Activated naive CD8-positive, alpha-beta T cell treated with anti-CD3 and anti-CD28 coated beads for 36 hours (primary cell): Measurements from ENCODE around the gene CCNC. TPM values are rescaled to one million over a fixed set of nuclear protein-coding genes. Genes with fewer than 3 reads are reported as not detected.

Source experiments
- DNase-seq: peaks from one replicate; pipeline ENCODE4 v3.0.0; 2021
- H3K27ac Mint-ChIP-seq: one replicate; pipeline ENCODE4 v1.8.0; 2022; ENCODE audit warnings: mild to moderate bottlenecking, moderate library complexity, mixed read lengths
- H3K27me3 Mint-ChIP-seq: one replicate; pipeline ENCODE4 v1.8.0; 2022; ENCODE audit warnings: mild to moderate bottlenecking, mixed read lengths
- H3K36me3 Mint-ChIP-seq: one replicate; pipeline ENCODE4 v1.8.0; 2021; ENCODE audit warnings: mild to moderate bottlenecking, mixed read lengths
- H3K4me1 Mint-ChIP-seq: one replicate; pipeline ENCODE4 v1.8.0; 2021; ENCODE audit warnings: mixed read lengths
- H3K4me3 Mint-ChIP-seq: one replicate; pipeline ENCODE4 v1.8.0; 2022; ENCODE audit warnings: mild to moderate bottlenecking, moderate library complexity, mixed read lengths
- H3K9me3 Mint-ChIP-seq: one replicate; pipeline ENCODE4 v1.8.0; 2022; ENCODE audit warnings: mixed read lengths
- total RNA-seq, 2 experiments: library from RNA; stranded (reverse); gene quantifications; one replicate each; pipeline ENCODE4 v1.2.3, GENCODE V29; 2021

CCNC gene, protein sequence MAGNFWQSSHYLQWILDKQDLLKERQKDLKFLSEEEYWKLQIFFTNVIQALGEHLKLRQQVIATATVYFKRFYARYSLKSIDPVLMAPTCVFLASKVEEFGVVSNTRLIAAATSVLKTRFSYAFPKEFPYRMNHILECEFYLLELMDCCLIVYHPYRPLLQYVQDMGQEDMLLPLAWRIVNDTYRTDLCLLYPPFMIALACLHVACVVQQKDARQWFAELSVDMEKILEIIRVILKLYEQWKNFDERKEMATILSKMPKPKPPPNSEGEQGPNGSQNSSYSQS
- total RNA-seq, result 10 to 100 TPM; 77.3 to 80.5 TPM

DNA sequence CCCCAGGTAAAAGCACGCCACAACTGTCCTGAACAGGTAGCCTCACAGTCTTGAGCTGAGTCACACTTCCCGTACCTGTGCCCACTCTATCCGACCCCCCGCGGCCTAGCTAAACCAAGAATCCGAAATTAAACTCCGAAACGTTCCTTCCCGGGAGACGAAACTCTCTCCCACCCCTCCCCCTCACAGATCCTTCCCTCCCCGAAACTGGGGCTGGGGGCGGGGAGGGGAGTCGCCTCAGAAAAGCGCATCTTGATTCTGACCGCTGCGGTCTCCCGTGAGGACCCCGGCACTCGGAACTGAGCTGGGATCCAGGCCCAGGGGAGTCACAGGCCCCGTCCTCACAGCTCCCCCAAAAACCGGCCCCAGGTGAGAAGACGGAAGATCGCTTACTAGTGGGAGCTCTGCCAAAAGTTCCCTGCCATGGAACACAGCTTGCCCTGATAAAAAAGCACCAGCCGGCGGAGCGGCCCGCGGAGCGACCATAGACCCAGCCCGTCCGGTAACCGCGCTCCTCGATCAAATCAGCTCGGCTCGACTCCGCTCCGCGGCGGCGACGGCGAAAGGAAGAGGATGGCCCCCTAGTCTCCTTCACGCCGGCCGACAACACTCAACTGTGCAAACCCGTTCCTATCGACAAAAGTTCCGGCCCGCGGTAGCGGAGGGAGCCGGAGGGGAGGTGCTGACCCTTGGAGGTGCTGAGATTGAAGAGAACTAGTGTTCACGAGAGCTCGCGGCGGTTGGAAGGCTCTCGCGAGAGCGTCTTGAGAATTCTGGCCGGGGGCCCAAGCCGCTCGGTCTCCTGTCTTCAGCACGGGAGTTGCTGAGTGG is at the start of gene CCNC:
Gene CCNC (minus strand): TSS at position 558 of the 831 bp plus-strand sequence. CDS start 133 bp downstream, at position 425.
- peak; percentile 91 for DNase-seq
- Mint-ChIP-seq H3K27ac (peak within 1 kb of the TSS; percentile 91), H3K9me3 (no peaks in the 10 kb centered on the region), H3K4me3 (peak within 1 kb of the TSS; percentile 92), H3K4me1 (peaks cover 20% of the 10 kb centered on the region), H3K36me3 (peaks cover 8% of the 10 kb centered on the region), H3K27me3 (no peaks in the 10 kb centered on the region)

DNA sequence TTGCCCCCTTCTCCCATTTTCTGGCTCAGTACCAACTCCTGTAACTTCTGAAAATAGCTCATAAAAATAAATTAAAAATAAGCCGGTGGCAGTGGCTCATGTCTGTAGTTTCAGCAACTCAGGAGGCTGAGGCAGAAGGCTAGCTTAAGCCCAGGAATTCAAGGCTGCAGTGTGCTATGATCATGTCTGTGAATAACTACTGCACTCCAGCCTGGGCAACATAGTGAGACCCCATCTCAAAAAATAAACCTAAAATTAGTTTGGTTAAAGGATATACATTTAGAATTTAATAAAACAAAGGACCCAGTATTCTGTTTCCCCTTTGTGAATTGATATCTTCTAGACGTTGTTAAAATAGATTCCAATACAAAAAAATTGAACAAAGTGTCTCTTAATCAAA is 48.7 kb upstream of the CCNC start:
- Mint-ChIP-seq H3K9me3 (no peaks in the 10 kb centered on the region), H3K36me3 (peaks cover 3% of the 10 kb centered on the region), H3K27me3 (peaks cover 88% of the 10 kb centered on the region), H3K4me3 (no peak overlapping the region), H3K27ac (no peak overlapping the region), H3K4me1 (peaks cover 5% of the 10 kb centered on the region)
- no peak for DNase-seq

GRCh38 chr6:99614430-99615186 is 46.1 kb upstream of the CCNC start:
- peak overlapping the region; percentile 63 for H3K4me3 Mint-ChIP-seq
- H3K9me3 Mint-ChIP-seq, result peaks cover 3% of the 10 kb centered on the region
- peak; percentile 37 for DNase-seq
- H3K4me1 Mint-ChIP-seq, result peaks cover 23% of the 10 kb centered on the region
- peaks cover 3% of the 10 kb centered on the region for H3K36me3 Mint-ChIP-seq
- no peak overlapping the region for H3K27ac Mint-ChIP-seq
- peaks cover 88% of the 10 kb centered on the region for H3K27me3 Mint-ChIP-seq

DNA sequence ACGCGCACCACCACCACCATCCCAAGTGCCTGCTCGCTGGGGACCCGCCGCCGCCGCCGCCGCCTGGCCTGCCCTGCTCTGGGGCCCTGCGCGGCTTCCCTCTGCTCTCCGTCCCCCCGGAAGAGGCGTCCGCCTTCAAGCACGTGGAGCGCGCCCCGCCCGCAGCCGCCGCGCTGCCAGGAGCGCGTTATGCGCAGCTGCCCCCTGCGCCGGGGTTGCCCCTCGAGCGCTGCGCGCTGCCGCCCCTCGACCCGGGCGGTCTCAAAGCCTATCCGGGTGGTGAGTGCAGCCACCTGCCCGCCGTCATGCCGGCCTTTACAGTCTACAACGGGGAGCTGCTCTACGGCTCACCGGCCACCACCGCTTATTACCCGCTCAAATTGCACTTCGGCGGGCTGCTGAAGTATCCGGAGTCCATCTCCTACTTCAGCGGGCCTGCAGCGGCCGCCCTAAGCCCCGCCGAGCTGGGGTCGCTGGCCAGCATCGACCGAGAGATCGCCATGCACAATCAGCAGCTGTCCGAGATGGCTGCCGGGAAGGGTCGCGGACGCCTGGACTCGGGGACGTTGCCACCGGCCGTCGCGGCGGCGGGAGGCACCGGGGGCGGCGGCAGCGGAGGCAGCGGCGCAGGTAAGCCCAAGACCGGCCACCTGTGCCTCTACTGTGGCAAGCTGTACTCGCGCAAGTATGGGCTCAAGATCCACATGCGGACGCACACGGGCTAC is 45.4 kb upstream of the CCNC start:
- Mint-ChIP-seq H3K4me3 (peak overlapping the region; percentile 63), H3K4me1 (peaks cover 27% of the 10 kb centered on the region), H3K36me3 (peaks cover under 1% of the 10 kb centered on the region), H3K9me3 (peaks cover 8% of the 10 kb centered on the region), H3K27me3 (peaks cover 90% of the 10 kb centered on the region), H3K27ac (no peak overlapping the region)
- peak; percentile 43 for DNase-seq

GRCh38 chr6:99613409-99613704 is 44.9 kb upstream of the CCNC start:
- H3K27ac Mint-ChIP-seq, result no peak overlapping the region
- H3K27me3 Mint-ChIP-seq, result peaks cover 90% of the 10 kb centered on the region
- H3K36me3 Mint-ChIP-seq, result no peaks in the 10 kb centered on the region
- H3K4me1 Mint-ChIP-seq, result peaks cover 29% of the 10 kb centered on the region
- peaks cover 8% of the 10 kb centered on the region for H3K9me3 Mint-ChIP-seq
- H3K4me3 Mint-ChIP-seq, result no peak overlapping the region
- peak; percentile 51 for DNase-seq

DNA sequence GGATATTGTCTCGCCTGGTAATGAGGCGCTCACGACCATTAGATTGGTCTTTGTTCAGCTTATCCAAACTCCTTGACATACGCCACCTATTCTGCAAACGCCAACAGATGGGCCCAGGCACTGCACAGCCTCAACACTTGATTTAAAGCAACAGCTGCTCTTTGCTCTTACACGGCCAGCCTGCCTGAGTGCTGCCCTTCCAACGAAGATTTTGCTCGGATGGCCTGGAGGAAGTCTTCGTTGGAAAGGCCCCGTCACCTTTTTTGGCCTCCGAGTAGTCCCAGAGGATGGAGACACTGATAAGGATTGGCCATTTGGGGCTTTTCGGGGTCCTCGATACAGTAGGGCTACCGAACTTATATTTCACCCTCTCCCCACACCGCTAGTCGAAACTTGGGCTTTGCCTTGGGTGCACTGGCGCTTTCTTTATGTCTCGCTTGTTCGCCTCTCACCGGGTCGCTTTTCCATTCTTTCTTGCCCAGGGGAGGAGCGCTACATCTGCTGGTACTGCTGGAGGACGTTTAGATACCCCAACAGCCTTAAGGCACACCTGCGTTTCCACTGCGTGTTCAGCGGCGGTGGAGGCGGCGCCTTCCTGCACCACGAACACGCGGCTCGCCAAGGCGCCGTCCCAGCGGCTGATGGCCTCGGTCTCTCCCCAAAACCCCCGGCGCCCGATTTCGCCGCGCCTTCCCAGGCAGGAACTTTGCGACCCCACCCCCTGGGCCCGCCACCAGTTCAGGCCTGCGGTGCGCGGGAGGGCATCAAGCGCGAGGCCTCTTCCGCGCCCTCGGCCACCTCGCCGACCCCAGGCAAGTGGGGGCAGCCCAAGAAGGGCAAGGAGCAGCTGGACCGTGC is 44.3 kb upstream of the CCNC start:
- Mint-ChIP-seq H3K36me3 (peaks cover 2% of the 10 kb centered on the region), H3K27me3 (peaks cover 90% of the 10 kb centered on the region), H3K9me3 (peaks cover 8% of the 10 kb centered on the region), H3K4me3 (no peak overlapping the region), H3K4me1 (peaks cover 33% of the 10 kb centered on the region), H3K27ac (no peak overlapping the region)
- DNase-seq, result no peak

GRCh38 chr6:99611148-99611547 is 42.7 kb upstream of the CCNC start:
- peaks cover 3% of the 10 kb centered on the region for H3K36me3 Mint-ChIP-seq
- H3K27me3 Mint-ChIP-seq, result peaks cover 89% of the 10 kb centered on the region
- no peak overlapping the region for H3K27ac Mint-ChIP-seq
- no peak for DNase-seq
- peaks cover 35% of the 10 kb centered on the region for H3K4me1 Mint-ChIP-seq
- H3K4me3 Mint-ChIP-seq, result no peak overlapping the region
- peaks cover 8% of the 10 kb centered on the region for H3K9me3 Mint-ChIP-seq

GRCh38 chr6:99609905-99610489 is 41.5 kb upstream of the CCNC start:
- no peak for DNase-seq
- peaks cover 90% of the 10 kb centered on the region for H3K27me3 Mint-ChIP-seq
- H3K4me3 Mint-ChIP-seq, result no peak overlapping the region
- H3K36me3 Mint-ChIP-seq, result peaks cover 4% of the 10 kb centered on the region
- peaks cover 41% of the 10 kb centered on the region for H3K4me1 Mint-ChIP-seq
- H3K9me3 Mint-ChIP-seq, result peaks cover 8% of the 10 kb centered on the region
- no peak overlapping the region for H3K27ac Mint-ChIP-seq

DNA sequence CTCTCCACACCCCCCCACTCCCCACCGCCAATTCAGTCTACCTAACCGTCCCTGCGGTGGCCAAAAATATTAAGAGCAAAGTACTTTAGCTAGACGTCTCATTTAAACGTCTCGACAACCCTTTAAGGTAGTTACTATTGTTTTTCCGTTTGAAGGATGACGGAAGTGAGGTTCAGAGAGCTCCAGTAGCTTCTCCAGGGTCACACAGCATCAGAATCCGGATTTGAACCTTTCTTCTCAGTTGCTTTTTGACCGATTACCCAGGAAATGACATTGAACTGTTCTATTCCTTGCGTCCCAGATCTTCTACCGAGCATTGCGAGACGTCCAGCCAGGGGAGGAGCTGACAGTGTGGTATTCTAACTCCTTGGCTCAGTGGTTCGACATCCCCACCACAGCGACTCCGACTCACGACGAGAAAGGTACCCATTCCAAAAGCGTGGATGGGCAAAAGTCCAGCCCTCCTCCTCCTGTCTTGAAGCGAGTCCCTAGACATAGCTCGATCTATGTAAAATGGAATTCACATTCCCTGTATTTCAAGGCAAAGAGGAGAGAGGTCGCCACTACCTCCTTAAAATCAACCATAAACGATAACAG is 40.5 kb upstream of the CCNC start:
- no peak for DNase-seq
- Mint-ChIP-seq H3K4me3 (no peak overlapping the region), H3K27ac (no peak overlapping the region), H3K27me3 (peaks cover 90% of the 10 kb centered on the region), H3K4me1 (peaks cover 45% of the 10 kb centered on the region), H3K9me3 (peaks cover 8% of the 10 kb centered on the region), H3K36me3 (peaks cover 4% of the 10 kb centered on the region)

DNA sequence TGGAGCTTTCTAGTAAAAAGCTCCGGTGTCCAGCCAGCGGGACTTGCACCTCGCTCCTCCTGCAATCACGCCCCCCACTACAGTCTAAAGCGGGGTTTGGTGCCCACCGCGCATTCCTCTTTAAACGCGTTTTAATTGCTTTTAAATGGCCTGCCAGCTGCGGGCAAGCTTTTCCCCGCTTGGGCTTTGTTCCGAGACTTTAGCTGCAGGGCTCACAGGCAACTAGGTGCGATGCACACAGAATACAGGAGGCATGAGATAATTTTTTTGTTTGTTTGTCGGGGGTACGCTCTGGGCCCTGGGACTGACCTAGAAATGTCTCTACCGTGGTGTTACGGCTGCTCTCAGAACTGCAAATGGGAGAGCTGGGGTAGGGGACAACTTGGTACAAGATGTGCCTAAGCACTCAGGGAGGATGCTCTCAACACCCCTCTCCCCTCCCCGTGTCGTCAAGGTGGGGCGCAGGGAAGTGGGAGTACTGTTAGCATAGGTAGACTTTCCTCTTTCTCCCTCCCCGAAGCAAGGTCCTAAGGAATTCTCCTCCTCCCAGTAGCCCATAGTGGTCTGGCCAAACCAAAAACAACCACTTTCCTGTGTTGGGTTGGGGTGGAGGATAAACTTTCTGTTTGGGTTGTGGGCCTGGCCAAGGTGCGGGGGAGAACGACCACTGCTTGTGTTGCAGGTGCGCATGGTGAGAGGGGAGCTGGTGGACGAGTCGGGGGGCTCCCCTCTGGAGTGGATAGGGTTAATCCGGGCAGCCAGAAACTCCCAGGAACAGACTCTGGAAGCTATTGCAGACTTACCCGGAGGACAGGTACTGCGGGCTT is 39.8 kb upstream of the CCNC start:
- Mint-ChIP-seq H3K9me3 (peaks cover 8% of the 10 kb centered on the region), H3K4me1 (peaks cover 47% of the 10 kb centered on the region), H3K4me3 (no peak overlapping the region), H3K27ac (no peak overlapping the region), H3K36me3 (peaks cover 4% of the 10 kb centered on the region), H3K27me3 (peaks cover 96% of the 10 kb centered on the region)
- no peak for DNase-seq

DNA sequence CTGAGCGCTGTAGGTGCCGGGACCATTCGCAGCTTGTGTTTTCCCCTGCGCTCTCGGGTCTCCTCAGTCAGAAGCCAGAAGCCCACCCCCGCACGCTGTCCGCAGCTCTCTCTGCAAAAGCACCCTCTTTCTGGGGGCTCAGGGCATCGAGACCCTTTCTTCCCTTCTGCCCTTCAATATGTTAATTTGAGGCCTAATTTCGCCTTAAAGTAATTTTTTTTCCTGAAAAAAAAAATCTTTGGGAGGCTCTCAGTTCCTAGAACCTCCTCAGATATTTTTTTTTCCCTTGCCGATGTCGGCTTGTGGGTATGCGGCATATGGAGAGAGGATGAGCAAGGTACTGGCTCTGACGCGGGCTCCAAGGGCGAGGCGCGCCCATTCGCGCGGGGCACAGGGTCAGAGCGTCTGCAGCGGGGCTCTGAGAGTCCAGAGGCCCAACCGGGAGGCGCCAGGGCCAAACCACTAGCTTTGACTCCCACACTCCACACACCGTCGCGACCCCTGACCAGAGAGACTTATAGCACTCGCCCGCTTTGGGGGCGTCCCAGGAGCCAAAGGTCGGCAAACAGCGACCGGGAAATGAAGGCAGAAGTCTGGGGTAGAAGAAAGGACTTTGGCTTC is 39.1 kb upstream of the CCNC start:
- H3K4me1 Mint-ChIP-seq, result peaks cover 52% of the 10 kb centered on the region
- H3K9me3 Mint-ChIP-seq, result peaks cover 8% of the 10 kb centered on the region
- H3K36me3 Mint-ChIP-seq, result peaks cover 4% of the 10 kb centered on the region
- DNase-seq, result no peak
- H3K4me3 Mint-ChIP-seq, result no peak overlapping the region
- no peak overlapping the region for H3K27ac Mint-ChIP-seq
- H3K27me3 Mint-ChIP-seq, result peaks cover 95% of the 10 kb centered on the region

GRCh38 chr6:99606656-99607415 is 38.4 kb upstream of the CCNC start, which contains the start of gene PRDM13:
Gene PRDM13 (plus strand): TSS chr6:99606833. CDS start chr6:99607035, 202 bp downstream.
- Mint-ChIP-seq H3K9me3 (peaks cover 8% of the 10 kb centered on the region), H3K4me1 (peaks cover 55% of the 10 kb centered on the region), H3K27ac (no peak within 1 kb of the TSS), H3K36me3 (peaks cover 4% of the 10 kb centered on the region), H3K4me3 (no peak within 1 kb of the TSS), H3K27me3 (peaks cover 96% of the 10 kb centered on the region)
- DNase-seq, result no peak
